ENCODE results near the gene HOXD8.

Gene HOXD8

GRCh38 chr2:176169181-176169580 is 39.7 kb downstream of the HOXD8 start (continued):
- TF ChIP-seq ZNF23 (tag by site-specific recombination; IDR thresholded peaks at IDR 0.05; ENCODE audit: borderline replicate concordance) (no peak), MZF1 (tag by site-specific recombination; IDR thresholded peaks at IDR 0.05; ENCODE audit: borderline replicate concordance) (no peak), ZNF548 (tag by site-specific recombination; IDR thresholded peaks at IDR 0.05) (no peak)

GRCh38 chr2:176169711-176170110 is 40.2 kb downstream of the HOXD8 start:
- no peak overlapping the region for H3K4me3 ChIP-seq (ENCODE audit: low read depth, low read length)
- POLR2A ChIA-PET = no interaction called here
- peaks cover 0 to 13% of the 10 kb centered on the region in 2 experiments; a peak in 2 of 3 replicates for H3K36me3 ChIP-seq (ENCODE audit: control insufficient read depth in 2 of 2, insufficient read depth in 1 of 2, low read length in 2 of 2)
- no peak overlapping the region for H3K27ac ChIP-seq (ENCODE audit: extremely low read depth, low read depth, low read length)
- CTCF ChIA-PET = interaction anchor here (0.6 kb wide), 2 partner anchors 124 to 286 kb away, joined by 3 read pairs; no protein-coding TSS in a partner anchor
- H3K4me1 ChIP-seq (ENCODE audit: control insufficient read depth, insufficient read depth, low read length) = no peaks in the 10 kb centered on the region
- no peaks in the 10 kb centered on the region for H3K9me3 ChIP-seq (ENCODE audit: control insufficient read depth, insufficient read depth, low read depth, low read length)
- TF ChIP-seq ZNF416 (tag by site-specific recombination; IDR thresholded peaks at IDR 0.05) (no peak), ZNF548 (tag by site-specific recombination; IDR thresholded peaks at IDR 0.05) (no peak), ZNF211 (tag by site-specific recombination; IDR thresholded peaks at IDR 0.05; ENCODE audit: low read depth) (no peak), ZNF311 (tag by site-specific recombination; IDR thresholded peaks at IDR 0.05; ENCODE audit: borderline replicate concordance) (no peak), PRDM1 (tag by site-specific recombination; IDR thresholded peaks at IDR 0.05) (no peak), ZNF404 (tag by site-specific recombination; IDR thresholded peaks at IDR 0.05) (no peak)
- TF ChIP-seq, protein P1, sequence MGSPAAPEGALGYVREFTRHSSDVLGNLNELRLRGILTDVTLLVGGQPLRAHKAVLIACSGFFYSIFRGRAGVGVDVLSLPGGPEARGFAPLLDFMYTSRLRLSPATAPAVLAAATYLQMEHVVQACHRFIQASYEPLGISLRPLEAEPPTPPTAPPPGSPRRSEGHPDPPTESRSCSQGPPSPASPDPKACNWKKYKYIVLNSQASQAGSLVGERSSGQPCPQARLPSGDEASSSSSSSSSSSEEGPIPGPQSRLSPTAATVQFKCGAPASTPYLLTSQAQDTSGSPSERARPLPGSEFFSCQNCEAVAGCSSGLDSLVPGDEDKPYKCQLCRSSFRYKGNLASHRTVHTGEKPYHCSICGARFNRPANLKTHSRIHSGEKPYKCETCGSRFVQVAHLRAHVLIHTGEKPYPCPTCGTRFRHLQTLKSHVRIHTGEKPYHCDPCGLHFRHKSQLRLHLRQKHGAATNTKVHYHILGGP (tag by site-specific recombination; IDR thresholded peaks at IDR 0.05) = no peak

DNA sequence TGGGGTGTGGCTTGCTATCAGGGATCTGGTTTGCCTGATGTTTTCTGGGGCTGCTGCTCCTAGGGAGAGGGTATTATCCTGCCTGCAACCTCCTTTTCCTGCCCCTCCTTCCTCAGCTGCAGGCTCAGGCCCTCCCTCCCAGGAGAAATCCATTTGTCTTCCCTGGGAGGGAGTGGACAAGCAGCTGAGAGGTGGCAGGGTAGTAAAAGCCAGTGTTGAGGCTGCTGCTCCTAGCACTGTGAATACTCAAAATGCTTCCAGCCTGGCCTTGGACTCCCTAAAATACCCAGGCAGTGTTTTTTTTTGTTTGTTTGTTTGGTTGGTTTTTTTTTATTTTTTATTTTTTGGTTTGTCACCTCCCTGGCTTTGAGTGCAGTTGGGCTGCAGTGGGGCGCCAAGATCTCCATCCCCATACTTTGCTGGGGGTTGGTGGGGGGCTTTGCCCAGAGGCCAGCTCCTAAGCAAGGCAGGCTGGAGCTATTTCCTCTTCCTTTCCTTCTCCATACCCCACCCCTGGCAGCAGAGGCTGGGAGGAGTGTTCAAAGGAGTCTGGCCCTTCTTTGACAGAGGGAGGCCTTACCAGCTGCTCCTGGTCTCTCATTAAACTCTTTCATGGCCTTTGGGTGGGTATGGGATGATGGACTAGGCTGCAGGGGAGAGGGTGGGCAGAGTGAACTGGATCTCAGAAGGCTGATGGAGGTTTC is 41.2 kb downstream of the HOXD8 start:
- peaks cover 0 to 12% of the 10 kb centered on the region in 2 experiments; a peak in 2 of 3 replicates for H3K36me3 ChIP-seq (ENCODE audit: control insufficient read depth in 2 of 2, insufficient read depth in 1 of 2, low read length in 2 of 2)
- no peaks in the 10 kb centered on the region for H3K9me3 ChIP-seq (ENCODE audit: control insufficient read depth, insufficient read depth, low read depth, low read length)
- TF ChIP-seq GLIS1 (tag by site-specific recombination; IDR thresholded peaks at IDR 0.05) (no peak), ZNF529 (tag by site-specific recombination; IDR thresholded peaks at IDR 0.05; ENCODE audit: insufficient replicate concordance) (no peak), WT1 (tag by site-specific recombination; IDR thresholded peaks at IDR 0.05) (peak; percentile 28; the same call in 1 of the 2 replicates), ZBTB17 (tag by site-specific recombination; IDR thresholded peaks at IDR 0.05) (peak; percentile 70), ZNF19 (tag by site-specific recombination; IDR thresholded peaks at IDR 0.05; ENCODE audit: low read depth) (no peak), SALL2 (tag by site-specific recombination; IDR thresholded peaks at IDR 0.05; ENCODE audit: borderline replicate concordance) (no peak), PRDM10 (tag by site-specific recombination; IDR thresholded peaks at IDR 0.05) (peak; percentile 84)
- CTCF ChIA-PET = interaction anchor here (0.7 kb wide), 1 partner anchor 259 kb away, joined by 5 read pairs; no protein-coding TSS in a partner anchor
- no peak overlapping the region for H3K27ac ChIP-seq (ENCODE audit: extremely low read depth, low read depth, low read length)
- H3K4me3 ChIP-seq (ENCODE audit: low read depth, low read length) = no peak overlapping the region
- POLR2A ChIA-PET = interaction anchor here (0.7 to 0.9 kb wide), 2 partner anchors 35 to 63 kb away, joined by 3 read pairs; no protein-coding TSS in a partner anchor
- H3K4me1 ChIP-seq (ENCODE audit: control insufficient read depth, insufficient read depth, low read length) = no peaks in the 10 kb centered on the region
